Stimulated activated CD4-positive, alpha-beta T cell treated with anti-CD3 and anti-CD28 coated beads, TNF-alpha, amount 100 ng/mL, for 4 hours (primary cell): ENCODE data around the gene NKX2-1.
"Not testable (repeated sequence)": the region's sequence is repeated elsewhere in the genome, so short reads cannot be mapped to it uniquely, and the experiment has no call there.

ENCODE experiments used
- DNase-seq, 3 experiments: peaks; one replicate each; pipeline ENCODE4 v3.0.0-alpha.2; 2020; ENCODE audit warnings: low read depth in 3 of 3

NKX2-1 gene

DNA sequence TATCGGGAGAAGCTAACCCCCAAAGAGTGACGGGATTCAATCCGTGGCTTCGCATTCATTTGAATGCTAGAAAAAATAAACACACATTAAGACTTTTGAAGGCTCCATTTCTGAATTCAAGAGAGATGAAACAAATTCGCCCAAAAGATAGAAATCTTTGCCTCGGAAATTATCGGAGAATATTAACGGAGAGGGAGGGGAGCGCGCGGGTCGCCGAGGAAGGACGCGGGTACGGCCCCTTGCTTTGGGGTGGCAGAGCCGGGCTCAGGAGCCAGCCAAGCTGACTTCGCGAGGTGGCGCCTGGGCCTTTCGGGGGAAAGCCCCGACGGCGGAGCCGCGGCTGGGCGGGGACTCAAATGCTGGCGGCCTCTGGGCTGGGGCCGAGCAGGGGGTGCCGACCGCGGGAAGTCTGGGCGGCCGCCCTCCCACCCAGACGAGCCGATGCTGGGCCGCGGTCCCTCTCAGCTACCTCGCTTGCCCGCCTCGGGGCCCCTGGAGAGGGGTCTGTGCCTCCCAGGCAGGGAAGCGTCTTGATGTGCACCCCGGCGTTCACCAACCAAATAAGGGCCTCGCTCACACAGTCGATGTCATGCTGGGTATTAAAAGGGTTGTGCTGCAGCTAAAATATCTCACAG is 14.7 kb downstream of the NKX2-1 start:
- DNase-seq, result no peak

DNA sequence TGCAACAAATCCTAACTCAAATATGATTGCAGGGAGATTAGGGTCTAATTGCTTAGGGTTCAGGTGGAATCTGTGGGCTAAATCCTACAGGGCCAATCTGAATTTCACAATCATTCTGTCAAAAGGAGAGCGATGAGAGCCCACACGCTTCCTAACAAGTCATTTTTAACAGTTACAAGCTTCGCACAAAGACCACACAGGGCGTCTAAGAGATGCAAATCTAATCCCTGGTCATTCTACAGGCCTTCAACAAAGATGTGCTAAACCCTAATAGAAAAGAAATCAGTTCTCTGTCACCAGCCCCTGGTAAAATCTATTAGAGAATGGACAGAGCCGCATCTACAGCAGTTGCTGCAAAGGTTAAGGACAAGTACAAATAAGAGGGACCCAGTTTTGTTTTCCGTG is 15.3 kb downstream of the NKX2-1 start:
- no peak for DNase-seq

DNA sequence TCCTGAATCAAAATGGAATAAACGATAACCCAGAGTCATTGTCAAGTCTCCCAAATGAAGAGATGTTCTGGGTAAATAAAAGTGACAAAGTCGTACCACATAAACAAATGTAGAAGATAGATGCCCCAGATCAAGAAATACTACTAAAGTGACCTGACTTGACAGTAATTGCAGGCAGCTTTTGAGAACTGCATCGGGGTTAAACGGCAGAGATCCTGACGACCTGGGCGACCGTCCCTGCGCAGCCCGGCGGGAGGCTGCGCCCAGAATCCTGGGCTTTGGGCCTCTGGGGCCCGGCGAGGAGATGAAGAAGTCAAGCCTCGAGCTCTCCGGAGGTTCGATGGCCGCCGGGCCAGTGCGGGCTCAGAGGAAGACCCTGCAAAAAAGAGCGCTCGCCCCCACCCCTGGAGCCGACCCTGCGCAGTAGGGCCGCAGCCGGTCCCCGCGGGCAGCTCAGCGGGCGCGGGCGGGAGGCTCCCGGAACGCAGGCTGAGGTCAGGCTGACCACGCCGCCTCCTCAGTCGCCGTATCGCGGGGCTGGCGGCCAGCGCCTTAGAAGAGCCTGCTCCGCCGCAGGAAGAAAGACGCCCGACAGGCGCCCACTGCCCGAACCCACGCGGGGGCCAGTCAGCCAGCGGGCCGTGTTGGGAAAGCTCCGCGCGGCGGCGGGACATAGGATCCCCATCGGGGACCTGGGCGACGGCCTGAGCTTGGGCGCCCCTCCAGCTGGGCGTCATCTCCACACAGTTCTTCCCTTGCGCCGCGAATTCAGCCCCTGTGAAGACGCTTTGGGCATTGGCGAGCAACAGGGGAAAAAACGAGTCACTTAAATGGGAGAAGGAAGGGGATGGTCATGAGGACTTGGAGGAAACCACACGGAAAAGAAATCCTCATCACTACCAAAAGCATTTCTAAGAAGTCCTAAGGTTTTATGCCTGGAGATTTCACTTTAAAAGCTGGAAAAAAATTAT is 16.0 kb downstream of the NKX2-1 start:
- no peak for DNase-seq

DNA sequence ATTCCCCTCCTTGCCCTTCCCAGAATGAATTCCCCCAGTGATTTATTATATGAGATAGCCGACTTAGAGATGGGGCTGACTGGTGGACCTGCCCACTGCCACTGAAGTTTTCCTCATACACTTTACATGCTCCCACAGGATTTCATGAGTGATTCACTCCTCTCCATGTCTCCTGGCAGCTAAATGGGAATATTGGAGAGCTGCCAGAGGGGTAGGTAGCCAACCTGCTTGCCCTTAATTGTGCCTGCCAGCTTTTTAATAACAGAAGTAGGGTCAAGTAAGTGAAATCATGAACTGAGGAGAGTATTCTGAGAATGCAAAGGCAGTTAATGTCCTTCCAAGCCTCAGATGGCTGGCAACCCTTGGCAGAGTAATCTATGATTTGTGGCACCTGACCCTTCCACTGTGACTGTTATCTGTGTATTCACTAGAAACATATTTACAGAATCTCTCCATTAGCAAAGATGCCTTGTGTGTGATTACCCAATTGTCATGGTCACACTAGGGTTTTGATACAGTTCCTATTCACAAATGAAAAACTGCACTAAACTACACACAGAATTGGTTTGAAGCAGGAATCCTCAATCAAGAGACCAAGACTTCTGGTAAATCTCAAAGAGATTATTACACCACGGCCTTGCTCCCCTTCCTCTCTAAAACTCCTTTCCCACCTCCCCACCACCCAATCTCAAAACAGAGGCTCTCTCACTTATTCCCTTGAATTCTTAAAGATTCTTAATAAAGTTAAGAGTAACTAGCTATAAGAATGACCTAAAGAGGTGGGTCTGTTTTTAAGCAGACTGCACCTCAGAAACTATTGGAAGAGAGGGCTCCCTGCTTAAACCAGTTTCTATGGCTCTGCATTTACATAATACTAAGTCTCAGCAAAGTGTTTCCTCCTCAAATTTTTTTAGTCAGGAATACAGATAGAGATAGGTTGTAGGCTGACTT is 17.2 kb downstream of the NKX2-1 start:
- no peak for DNase-seq

DNA sequence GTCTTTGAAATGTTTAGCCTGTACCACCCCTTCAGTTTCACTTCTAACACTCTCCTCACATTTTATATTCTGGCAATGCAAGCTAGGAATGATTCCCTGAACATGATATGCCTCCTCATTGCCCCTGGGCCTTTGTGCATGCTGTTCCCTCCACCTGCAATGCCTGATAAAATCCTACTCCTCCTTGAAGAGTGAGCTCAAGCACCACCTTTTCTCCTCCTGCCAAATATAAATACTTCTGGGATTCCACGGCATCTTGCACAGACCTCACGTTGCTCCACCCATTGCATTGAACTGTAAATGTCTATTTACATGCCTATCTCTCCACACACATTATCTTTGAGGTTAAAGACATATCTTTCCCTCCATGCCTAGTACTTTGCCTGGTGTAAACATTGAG is 21.1 kb downstream of the NKX2-1 start:
- no peak for DNase-seq

DNA sequence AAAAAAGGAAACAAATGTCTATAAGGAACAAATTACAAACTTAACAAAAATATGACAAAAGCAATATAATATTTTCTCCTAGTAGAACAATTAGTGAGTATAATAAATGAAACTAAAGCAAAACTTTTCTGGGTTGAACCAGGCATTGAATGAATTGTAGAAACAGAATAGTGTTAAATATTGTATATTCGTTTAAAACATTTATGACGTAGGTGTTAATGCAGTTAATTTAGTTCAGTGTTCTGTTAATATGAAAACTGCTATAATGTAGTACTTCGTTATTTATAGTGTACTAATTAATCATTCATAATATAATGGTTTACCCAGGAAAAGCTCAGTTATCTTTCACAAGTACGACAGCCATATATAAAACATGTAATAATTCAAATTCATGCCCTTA is 23.7 kb downstream of the NKX2-1 start:
- no peak for DNase-seq

DNA sequence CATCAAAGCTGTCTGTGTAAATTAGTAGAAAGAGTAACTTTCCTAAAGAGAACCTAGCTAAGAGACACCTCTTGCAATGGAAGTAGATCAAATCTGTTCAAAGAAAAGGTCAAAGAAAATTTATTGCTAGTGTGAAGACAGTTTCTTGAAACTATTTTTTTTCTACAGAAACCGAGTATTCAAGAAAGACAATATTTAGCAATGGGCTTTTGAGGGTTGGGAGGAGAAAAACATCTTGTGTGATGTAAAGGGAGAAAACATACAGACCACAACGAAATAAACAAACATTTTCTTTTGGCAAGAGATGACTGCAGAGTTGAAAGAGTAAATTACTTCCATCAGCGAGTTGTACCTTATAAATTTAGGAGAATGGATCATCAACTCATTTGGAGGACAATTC is 24.4 kb downstream of the NKX2-1 start:
- DNase-seq, result no peak

DNA sequence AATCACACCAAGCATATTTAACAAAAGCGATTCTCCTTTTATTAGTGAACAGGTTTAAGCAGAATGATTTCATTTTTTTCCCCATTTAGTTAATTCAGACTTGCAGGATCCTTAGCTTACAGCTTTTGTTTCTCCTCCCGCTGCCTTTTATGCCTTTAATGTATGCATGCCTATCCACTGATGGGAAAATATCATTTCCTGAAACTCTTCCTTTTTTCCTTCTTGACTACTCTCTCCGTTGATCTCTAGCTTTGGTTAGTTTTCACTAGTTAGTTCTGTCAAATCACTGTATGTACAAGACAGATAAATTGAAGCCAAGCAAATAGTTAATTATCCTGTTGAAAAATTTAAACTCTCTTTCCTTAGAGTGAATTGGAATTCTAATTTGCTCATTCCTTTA is 26.3 kb downstream of the NKX2-1 start:
- no peak for DNase-seq

DNA sequence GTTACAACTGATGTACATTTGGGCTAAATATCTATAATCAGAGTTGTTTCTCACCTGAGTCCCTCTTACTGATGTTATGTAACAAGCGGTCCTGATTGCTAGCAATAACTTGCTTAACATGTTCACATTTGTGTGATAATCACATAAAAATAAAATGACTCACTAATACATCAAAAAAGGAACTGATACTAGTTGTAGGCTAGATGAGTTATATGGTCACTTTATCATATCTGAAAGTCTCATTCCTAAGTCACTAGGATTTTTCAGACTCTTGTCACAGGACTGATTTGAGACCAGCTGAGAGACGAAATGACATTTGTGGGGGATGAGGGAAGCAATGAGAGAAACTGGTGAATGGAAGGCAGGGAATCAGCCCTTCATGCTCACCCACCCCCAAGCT is 34.3 kb downstream of the NKX2-1 start:
- DNase-seq, result no peak

DNA sequence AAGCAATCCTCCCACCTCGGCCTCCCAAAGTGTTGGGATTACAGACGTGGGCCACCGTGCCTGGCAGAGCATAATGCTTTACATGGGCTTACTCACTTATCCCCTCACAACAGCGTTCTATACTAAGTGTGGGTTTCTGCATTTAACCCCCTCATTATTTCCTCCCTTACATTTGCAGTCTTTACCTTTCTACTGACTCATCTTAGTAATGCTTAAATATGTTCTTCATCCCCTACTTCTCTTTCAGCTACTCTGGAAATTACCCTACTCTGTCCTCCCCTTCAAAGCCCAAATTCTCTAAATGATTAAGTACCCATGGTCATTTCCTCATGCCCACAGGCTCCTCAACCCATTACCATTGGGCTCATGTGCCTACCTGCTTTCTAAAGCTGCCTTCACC is 40.7 kb downstream of the NKX2-1 start:
- DNase-seq, result no peak

DNA sequence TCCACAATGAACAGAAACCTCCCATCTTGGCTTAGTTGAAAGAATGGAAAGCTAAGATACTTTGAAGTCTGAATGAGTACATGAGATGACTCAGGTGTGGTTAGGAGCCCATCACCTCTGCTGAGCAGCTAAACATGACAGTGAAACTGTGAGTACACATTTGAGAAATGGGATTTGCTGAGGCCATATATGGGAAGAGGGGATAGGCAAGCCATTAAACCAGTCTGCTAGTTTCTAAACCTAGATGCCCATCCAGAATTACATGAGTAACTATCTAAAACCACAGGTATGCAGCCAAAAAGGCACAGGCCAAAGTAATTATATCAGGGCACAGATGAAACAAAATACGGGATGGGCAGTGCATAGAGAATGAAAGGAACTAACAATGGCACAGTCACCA is 41.2 kb downstream of the NKX2-1 start:
- no peak for DNase-seq

DNA sequence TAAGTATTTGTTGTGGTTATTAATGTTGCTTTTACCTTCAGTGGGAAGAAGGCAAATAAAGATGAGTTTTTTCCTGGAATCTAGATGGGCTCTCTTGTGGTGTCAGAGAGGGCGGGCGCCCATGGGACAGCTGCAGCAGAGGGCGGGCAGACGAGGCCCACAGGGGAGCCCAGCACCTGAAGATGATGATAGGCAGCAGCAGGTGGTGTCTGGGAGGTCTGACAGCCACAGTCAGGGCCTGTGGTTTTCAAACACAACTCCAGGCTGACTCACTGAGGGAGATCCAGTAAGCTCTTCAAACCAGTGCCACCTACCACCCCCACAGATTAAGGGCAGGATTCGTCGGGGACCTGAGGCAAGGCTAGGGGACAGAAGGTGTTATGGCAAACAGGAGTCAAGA is 42.8 kb downstream of the NKX2-1 start:
- DNase-seq, result no peak

DNA sequence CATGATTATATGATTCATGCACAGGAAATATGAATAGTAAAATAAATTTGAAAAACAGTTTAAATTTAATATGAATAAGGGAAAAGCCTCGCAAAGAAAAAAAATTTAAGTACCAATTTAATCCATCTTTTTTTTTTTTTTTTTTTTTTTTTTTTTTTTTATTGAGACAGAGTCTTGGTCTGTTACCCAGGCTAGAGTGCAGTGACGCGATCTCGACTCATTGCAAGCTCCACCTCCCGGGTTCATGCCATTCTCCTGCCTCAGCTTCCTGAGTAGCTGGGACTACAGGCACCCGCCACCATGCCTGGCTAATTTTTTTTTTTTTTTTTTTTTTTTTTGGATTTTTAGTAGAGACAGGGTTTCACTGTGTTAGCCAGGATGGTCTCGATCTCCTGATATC is 44.0 kb downstream of the NKX2-1 start:
- DNase-seq, result not testable (repeated sequence)

DNA sequence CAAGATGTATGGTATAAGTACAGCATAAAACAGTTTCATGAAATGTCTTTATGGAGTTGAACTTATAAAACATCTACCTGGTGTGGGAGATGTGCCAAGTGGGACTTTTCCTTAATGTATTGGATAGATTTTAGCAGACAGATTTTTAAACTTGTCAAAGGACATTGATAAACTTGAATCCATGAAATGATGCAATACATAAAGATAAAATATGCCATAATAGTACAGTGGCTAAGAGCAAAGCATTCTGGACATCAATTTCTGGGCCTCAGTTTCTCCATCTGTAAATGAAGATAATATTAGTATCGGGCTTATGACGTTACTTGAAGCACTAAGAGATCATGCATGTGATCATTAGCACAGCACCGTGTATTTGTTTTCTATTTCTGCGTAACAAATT is 45.4 kb downstream of the NKX2-1 start:
- DNase-seq, result no peak

DNA sequence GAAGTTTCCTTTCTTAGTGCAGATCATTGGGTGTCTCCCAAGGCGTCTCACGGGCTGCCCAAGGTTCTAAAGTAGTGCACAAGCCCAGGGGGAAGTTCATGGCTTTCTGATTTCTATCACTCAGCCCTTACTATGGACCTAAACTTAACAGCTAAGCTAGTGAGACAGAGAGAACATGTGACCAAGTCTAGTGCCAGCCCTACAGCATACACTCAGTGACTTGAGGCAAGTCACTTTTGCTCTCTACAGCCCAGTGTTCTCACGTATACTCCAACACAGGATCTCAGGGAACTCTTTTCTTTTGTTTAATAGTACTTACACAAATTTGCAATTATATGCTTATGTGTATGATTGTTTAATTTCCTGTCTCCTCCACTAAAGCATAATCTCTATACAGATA is 48.6 kb downstream of the NKX2-1 start:
- no peak for DNase-seq

DNA sequence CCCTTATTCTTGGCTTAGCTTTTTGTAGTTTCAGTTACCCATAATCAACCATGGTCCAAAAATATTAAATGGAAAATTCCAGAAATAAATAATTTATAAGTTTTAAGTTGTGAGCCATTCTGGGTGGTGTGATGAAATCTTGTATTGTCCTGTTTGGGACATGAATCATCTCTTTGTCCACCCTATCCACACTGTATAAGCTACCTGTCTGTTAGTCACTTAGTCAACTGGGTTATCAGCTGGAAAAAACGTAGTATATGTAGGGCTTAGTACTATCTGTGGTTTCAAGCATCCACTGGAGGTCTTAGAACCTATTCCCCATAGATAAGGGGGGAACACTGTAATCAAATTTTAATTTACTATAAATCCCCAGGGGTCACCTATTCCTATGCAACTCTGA is 52.7 kb downstream of the NKX2-1 start:
- DNase-seq, result no peak
